Nephron (organoid): ENCODE measurements around the gene CSTF1.

Source experiments
- H3K27ac Mint-ChIP-seq, 3 experiments: 2 replicates each; pipeline ENCODE4 v1.8.0; 2020; ENCODE audit warnings: mixed read lengths in 3 of 3, mild to moderate bottlenecking in 2 of 3, moderate library complexity in 1 of 3
- H3K27me3 Mint-ChIP-seq: 2 replicates; pipeline ENCODE4 v1.8.0; 2021; ENCODE audit warnings: low read depth, mild to moderate bottlenecking, moderate library complexity, mixed read lengths
- H3K36me3 Mint-ChIP-seq: 2 replicates; pipeline ENCODE4 v1.8.0; 2020; ENCODE audit warnings: low read depth, mixed read lengths
- H3K4me1 Mint-ChIP-seq: 2 replicates; pipeline ENCODE4 v1.8.0; 2020; ENCODE audit warnings: mixed read lengths
- H3K4me3 Mint-ChIP-seq, 3 experiments: 2 replicates each; pipeline ENCODE4 v1.8.0; 2020; ENCODE audit warnings: mild to moderate bottlenecking in 3 of 3, mixed read lengths in 3 of 3, moderate library complexity in 2 of 3
- H3K9me3 Mint-ChIP-seq: 2 replicates; pipeline ENCODE4 v1.8.0; 2020; ENCODE audit warnings: mixed read lengths
- TF ChIP-seq, protein P1 (sequence below), 3 experiments: fragments of 200-600 bp; sonication (generic); IDR thresholded peaks; one replicate each; pipeline ENCODE4 v1.5.0; 2021; ENCODE audit warnings: antibody characterized with exemption in 3 of 3; ENCODE audit not compliant: unreplicated experiment in 3 of 3

Gene CSTF1

GRCh38 chr20:56362833-56363413 lies 29.5 kb upstream of the CSTF1 start:
- Mint-ChIP-seq H3K36me3 (peaks cover 33% of the 10 kb centered on the region), H3K9me3 (no peaks in the 10 kb centered on the region), H3K27ac (peak overlapping the region in 1 of 3 experiments; percentile 69), H3K27me3 (no peaks in the 10 kb centered on the region), H3K4me1 (peaks cover 45% of the 10 kb centered on the region), H3K4me3 (peak overlapping the region in 2 of 3 experiments; percentile 14 to 77)
- TF ChIP-seq, protein P1, sequence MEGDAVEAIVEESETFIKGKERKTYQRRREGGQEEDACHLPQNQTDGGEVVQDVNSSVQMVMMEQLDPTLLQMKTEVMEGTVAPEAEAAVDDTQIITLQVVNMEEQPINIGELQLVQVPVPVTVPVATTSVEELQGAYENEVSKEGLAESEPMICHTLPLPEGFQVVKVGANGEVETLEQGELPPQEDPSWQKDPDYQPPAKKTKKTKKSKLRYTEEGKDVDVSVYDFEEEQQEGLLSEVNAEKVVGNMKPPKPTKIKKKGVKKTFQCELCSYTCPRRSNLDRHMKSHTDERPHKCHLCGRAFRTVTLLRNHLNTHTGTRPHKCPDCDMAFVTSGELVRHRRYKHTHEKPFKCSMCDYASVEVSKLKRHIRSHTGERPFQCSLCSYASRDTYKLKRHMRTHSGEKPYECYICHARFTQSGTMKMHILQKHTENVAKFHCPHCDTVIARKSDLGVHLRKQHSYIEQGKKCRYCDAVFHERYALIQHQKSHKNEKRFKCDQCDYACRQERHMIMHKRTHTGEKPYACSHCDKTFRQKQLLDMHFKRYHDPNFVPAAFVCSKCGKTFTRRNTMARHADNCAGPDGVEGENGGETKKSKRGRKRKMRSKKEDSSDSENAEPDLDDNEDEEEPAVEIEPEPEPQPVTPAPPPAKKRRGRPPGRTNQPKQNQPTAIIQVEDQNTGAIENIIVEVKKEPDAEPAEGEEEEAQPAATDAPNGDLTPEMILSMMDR (IDR thresholded peaks at IDR 0.05; ENCODE audit: unreplicated experiment in 3 of 3): no peak

GRCh38 chr20:56363491-56363890 lies 29.0 kb upstream of the CSTF1 start:
- H3K4me1 Mint-ChIP-seq: peaks cover 50% of the 10 kb centered on the region
- no peaks in the 10 kb centered on the region for H3K9me3 Mint-ChIP-seq
- TF ChIP-seq, protein P1 (IDR thresholded peaks at IDR 0.05; ENCODE audit: unreplicated experiment in 3 of 3): no peak
- H3K36me3 Mint-ChIP-seq: peaks cover 36% of the 10 kb centered on the region
- no peak overlapping the region for H3K27ac Mint-ChIP-seq
- H3K4me3 Mint-ChIP-seq: no peak overlapping the region
- H3K27me3 Mint-ChIP-seq: no peaks in the 10 kb centered on the region

GRCh38 chr20:56368351-56369134 lies 23.9 kb upstream of the CSTF1 start:
- Mint-ChIP-seq H3K36me3 (peaks cover 62% of the 10 kb centered on the region), H3K27me3 (no peaks in the 10 kb centered on the region), H3K4me1 (peaks cover 32% of the 10 kb centered on the region), H3K9me3 (no peaks in the 10 kb centered on the region), H3K4me3 (no peak overlapping the region), H3K27ac (no peak overlapping the region)
- TF ChIP-seq, protein P1 (IDR thresholded peaks at IDR 0.05; ENCODE audit: unreplicated experiment in 3 of 3): no peak

DNA sequence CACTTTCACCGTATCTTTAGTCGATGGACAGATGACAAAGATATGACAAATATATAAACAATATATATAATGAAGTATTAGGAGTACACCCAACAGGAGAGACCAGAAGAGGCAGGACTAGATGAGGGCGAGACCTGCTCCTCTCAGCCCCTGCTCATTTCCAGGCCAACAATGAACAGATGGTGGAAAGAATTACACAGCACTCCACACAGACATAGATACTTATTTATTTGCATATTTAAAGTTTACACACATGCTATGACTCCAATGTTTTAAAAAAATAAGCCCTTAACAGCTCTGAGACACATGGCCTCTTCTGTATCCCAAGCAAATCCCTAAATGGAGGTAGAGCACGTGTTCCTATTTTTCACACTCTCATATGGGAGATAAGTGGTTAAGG lies 23.3 kb upstream of the CSTF1 start:
- Mint-ChIP-seq H3K27ac (no peak overlapping the region), H3K27me3 (no peaks in the 10 kb centered on the region), H3K9me3 (no peaks in the 10 kb centered on the region), H3K4me1 (peaks cover 31% of the 10 kb centered on the region), H3K4me3 (no peak overlapping the region), H3K36me3 (peaks cover 60% of the 10 kb centered on the region)
- TF ChIP-seq, protein P1 (IDR thresholded peaks at IDR 0.05; ENCODE audit: unreplicated experiment in 3 of 3): no peak

GRCh38 chr20:56371977-56372376 lies 20.5 kb upstream of the CSTF1 start:
- no peak overlapping the region for H3K4me3 Mint-ChIP-seq

More at GRCh38 chr20:56371977-56372376, 20.5 kb upstream of the CSTF1 start:
- no peaks in the 10 kb centered on the region for H3K27me3 Mint-ChIP-seq
- TF ChIP-seq, protein P1 (IDR thresholded peaks at IDR 0.05; ENCODE audit: unreplicated experiment in 3 of 3): no peak
- no peak overlapping the region for H3K27ac Mint-ChIP-seq
- H3K9me3 Mint-ChIP-seq: no peaks in the 10 kb centered on the region
- peaks cover 52% of the 10 kb centered on the region for H3K36me3 Mint-ChIP-seq
- H3K4me1 Mint-ChIP-seq: peaks cover 22% of the 10 kb centered on the region
